Measurements from ENCODE around the gene DUOX1.

DNA sequence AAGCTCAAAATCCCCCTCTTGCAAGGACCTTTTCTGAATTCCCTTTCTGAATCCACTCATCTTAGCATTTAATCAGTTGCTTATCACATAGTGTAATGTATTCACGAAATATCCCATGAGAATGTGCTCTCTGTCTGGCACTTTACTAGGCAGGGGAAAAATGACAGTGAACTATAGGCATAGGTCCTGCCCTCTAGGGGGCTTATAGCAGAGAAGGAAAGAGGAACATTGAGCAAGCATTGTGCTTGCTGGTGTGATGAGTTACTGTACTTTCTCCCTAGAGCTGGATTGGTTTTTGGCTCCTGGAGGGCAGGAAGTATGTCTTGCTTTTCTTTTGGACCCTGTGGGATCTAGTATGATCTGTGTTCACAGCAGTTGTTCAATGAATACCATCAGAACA lies 42.3 kb upstream of the DUOX1 start:
- TF ChIP-seq CTCF (IDR thresholded peaks at IDR 0.05) (no peak), POLR2AphosphoS5 (IDR thresholded peaks at IDR 0.05) (no peak)
